DMS53 treated with DMSO at 0.1 percent for 48 hours (cell line): Measurements from ENCODE around the gene LPCAT2.

ENCODE experiments used
- DNase-seq: peaks from one replicate; lab custom pipeline; 2025; ENCODE audit not compliant: unreplicated experiment; lab: John Stamatoyannopoulos, UW

LPCAT2 gene

DNA sequence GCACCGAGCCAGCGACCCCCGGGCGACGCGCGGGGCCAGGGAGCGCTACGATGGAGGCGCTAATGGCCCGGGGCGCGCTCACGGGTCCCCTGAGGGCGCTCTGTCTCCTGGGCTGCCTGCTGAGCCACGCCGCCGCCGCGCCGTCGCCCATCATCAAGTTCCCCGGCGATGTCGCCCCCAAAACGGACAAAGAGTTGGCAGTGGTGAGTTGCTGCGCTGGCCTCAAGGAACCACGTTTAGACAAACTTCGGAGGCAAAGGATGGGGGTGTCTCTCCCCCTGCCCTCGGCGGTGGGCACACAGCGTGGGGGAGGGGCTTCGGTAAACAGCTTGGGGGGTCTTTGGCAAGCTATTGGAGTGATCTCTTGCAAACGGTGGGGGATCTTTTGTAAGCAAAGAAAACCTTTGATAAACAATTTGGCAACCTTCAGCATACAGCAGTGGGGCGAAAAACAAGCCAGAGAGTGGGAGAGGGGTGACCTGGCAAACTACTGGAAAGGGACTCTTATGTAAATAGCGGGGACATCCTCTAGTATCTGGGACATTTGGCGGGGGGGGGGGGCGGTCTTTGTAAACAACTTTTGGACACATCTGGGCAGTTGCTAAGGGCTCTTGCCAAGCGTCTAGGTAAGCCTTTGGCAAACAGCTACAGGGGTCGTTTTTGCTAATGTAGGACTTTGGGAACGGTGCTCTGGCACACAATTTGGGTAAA lies 29.3 kb upstream of the LPCAT2 start:
- no peak for DNase-seq

DNA sequence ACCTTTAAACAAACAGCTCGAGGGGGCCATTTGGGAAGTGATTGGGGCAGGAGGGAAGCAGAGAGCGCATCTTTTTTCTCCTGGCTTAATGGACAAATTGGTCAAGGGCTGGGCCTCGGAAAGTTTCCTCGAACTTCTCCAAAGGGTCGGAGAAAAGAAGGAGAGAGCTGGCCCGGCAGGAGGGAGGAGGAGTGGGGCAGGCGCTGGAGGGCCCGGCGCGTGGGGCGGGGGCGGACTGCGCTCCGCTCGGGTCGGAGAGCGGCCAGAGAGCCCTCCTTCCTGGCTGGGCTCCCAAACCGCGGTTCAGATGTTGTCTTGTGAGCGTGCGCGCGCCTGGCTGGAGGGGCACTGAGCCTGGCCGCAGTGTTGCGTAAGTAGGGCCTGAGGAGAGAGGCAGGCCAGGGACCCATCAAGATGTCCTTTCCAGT lies 28.6 kb upstream of the LPCAT2 start:
- no peak for DNase-seq

DNA sequence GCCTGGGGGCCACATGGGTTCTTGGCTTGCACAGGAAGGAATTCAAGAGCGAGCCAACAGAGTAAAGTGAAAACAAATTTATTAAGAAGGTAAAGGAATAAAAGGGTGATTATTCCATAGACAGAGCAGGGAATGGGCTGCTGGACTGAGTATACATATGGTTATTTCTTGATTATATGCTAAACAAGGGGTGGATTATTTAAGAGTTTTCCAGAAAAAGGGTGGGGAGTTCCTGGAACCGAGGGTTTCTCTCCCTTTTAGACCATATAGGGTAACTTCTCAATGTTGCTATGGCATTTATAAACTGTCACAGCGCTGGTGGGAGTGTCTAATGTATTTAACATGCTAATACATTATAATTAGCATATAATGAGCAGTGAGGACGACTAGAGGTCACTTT lies 27.8 kb upstream of the LPCAT2 start:
- DNase-seq: no peak

DNA sequence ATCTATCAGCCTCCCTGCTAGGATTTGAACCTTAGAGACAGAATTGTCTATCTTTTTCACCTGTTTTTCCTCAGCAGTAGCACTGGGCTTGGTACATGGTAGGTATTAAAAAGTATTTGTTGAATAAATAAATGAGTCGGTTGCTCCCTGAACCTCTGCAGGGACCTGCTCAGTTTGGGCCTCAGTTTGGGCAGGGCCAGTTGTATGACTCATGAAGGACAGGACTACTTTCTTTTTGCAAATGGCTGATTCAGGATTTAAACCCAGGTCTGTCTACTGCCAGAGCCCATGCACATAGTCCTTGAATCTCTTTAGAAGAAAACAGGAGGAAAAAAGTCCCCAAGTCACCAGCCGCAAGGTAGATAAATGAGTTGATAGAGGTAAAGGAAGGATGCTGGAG lies 26.8 kb upstream of the LPCAT2 start:
- no peak for DNase-seq

DNA sequence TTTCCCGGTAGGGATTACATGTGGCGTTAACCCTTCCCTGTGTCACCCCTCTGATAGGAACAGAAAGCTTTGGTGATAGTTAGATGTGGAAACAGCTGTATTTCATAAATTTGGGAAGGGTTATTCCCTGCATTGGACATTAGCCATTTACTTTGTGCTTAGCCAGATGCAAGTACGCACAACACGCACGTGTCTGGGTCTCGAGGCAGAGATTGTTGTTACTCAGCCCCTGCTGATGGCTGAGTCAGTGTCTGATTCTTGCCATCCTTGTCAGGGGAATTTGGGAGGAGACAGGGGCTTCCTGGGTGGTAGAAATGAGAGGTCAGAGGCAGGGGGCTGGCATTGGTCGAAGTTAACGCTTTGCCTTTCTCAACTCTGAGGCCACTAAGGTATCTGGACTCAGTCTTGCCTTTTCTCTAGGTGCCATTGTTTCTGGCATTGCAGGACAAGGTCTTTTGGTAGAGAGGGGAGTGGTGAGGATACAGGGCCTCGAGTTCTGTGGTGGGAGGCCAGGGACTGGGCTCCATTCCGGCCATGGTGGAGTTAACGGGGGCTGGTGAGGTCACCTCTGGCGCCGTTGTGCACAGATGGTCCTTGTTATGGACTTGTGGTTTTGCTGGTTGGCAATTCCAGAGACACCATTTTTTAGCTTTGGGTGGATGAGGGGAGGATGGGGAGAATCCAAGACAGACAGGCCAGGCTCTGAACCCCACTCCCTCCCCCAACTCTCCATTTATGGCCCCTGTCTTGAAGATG lies 21.6 kb upstream of the LPCAT2 start:
- DNase-seq: no peak

DNA sequence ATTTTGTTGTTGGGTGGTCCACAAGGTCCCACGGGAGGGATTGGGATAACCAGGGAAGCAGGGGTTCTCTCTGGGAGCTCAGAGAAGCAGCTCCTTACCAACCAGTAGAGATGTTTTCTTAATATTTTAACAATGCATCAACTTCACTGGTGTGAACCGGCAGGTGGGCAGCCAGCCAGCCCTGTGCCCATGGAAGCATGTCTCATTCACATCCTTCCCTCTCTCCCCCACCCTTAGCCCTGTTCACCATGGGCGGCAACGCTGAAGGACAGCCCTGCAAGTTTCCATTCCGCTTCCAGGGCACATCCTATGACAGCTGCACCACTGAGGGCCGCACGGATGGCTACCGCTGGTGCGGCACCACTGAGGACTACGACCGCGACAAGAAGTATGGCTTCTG lies 20.6 kb upstream of the LPCAT2 start:
- DNase-seq: no peak

DNA sequence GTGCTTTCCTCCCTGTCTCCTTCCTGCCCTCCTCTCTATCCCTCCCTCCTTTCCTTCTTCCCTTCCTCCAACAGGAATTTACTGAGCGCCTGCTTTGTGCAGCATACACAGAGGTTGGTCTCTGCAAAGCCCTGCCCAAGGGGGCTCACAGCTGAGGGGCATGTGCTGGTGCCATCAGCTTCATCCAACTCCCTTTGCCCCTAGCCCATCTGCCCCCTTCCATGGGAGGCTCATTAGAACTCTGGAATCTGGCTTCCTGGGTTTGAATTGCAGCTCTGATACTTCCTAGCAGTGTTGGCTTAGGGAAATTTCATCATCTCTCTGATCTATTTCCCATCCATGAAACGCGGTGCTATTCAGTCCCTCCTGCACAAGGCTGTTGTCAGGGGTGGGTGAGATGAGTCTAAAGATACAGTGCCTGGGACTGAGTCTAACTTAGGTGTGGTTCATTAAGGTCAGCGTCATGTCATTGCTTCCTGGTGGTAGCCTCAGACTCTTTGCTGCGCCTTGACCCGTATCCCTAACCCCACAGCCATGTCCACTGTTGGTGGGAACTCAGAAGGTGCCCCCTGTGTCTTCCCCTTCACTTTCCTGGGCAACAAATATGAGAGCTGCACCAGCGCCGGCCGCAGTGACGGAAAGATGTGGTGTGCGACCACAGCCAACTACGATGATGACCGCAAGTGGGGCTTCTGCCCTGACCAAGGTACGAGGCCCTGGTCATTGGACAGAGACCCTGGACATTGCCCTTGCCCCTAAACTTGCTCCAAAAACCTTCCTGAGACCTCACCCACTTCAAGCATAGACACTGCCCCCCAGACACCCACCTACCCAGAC lies 19.5 kb upstream of the LPCAT2 start:
- no peak for DNase-seq

DNA sequence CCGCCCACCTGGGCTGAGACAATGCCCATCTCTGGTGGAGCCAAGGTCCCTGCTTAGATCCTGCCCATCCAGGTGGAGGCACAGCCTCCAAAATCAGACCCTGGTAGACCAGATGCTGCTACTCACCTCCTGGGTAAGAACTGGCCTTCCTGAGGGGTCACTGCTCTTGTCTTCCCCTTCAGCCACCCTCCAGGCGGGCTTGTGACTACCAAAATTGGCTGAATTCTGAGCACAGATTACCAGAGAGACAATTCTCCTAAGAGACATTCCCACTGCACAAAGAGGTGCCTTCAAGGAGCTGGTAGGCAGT lies 19.0 kb upstream of the LPCAT2 start:
- DNase-seq: no peak

DNA sequence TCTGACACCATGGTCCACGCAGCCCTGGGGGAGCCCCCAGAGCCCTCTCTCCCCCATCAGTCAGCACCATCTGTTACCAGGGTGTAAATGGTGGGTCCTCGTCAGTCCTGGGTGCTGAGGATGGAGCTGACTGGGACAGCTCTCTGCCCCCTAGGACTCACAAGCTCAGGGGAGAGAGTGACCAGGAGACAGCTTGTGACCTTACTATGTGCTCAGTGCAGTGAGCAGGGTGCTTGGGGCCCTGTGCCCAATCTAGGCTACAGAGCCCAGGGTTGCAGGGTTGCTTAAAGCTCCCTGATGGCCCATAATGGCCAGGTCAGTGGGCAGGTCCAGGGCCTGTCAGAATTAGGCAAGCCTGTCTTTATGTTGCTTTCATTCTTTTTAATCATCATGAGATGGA lies 18.6 kb upstream of the LPCAT2 start:
- no peak for DNase-seq

DNA sequence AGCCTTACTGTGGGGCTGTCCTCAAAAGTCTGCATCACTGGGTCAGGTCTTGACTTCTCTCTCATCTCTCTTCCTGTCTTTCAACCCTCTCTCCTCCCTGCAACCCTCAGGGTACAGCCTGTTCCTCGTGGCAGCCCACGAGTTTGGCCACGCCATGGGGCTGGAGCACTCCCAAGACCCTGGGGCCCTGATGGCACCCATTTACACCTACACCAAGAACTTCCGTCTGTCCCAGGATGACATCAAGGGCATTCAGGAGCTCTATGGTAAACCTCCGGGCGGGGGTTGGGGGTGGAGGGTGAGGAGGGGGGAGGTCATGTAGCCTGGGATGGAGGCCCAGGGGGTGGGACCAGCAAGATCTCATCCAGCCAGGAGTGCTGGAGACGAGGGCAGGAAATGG lies 17.2 kb upstream of the LPCAT2 start:
- no peak for DNase-seq

DNA sequence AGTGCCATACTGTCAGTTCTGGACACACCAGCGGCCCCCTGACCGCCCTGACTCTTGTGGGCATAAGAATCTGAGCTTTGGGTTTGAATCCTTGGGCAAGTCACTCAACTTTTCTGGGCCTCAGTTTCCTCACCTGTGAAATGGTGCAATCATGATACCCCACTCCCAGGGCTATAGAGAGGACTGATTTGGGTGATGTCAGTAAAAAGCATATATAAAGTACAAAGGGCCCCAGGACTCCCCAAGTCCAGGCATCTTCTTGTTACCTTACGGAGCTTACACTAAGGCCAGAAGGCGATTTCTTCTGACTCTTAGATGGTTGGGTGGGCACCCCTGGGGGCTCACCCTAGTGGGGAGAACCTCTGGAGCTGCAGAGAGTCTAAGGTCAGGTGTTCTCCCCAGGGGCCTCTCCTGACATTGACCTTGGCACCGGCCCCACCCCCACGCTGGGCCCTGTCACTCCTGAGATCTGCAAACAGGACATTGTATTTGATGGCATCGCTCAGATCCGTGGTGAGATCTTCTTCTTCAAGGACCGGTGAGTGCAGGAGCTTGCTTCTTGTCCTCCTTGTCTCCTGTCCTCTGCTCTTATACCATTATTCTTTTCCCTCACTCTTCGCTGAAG lies 16.0 kb upstream of the LPCAT2 start:
- no peak for DNase-seq

DNA sequence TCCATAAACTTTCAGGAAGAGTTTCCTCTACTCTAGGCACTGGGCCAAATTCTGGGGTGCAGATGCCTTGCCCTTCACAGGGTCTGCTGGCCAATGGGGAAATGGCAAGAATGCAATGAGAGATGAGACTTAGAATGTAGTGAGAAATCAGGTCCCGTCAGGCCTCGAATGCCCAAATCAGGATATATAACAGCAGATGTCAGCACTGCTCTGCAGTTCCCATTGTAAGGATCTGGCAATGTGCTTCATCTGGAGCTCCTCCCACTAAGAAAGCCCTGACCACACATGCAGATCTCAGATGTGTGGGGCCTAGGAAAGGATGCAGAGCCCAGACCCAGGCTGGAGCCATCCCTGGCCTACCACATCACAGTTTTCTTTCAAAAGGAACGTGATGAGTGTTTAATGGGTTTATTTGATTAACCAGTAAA lies 13.9 kb upstream of the LPCAT2 start:
- DNase-seq: no peak

DNA sequence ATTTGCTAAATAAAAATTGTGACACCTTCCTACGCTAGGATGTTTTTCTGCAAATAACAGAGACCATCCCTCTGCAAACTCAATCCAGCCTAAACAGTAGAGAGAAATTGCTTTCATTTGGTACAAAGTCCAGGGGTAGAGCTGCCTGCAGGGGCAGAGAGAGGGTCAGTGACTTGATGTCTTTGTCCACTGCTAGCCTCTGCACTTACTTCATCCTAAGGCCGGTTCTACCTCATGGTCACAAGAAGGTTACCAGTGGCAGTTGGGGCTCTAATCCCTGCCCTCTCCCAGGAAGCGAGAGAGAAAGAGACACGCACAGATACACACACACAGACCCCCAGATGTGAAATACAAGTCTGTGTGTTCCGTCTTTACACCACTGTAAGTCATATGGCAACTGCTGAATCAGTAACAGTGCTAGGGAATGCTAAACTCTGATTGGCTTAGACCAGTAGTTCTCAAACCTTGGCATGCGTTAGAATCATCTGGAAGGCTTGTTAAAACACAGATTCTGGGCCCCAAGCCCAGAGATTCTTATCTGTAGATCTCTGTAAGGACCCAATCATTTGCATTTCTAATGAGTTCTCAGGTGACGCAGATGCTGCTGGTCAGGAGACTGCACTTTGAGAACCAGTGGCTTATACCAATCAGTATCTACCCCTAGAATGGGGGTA lies 13.1 kb upstream of the LPCAT2 start:
- no peak for DNase-seq

DNA sequence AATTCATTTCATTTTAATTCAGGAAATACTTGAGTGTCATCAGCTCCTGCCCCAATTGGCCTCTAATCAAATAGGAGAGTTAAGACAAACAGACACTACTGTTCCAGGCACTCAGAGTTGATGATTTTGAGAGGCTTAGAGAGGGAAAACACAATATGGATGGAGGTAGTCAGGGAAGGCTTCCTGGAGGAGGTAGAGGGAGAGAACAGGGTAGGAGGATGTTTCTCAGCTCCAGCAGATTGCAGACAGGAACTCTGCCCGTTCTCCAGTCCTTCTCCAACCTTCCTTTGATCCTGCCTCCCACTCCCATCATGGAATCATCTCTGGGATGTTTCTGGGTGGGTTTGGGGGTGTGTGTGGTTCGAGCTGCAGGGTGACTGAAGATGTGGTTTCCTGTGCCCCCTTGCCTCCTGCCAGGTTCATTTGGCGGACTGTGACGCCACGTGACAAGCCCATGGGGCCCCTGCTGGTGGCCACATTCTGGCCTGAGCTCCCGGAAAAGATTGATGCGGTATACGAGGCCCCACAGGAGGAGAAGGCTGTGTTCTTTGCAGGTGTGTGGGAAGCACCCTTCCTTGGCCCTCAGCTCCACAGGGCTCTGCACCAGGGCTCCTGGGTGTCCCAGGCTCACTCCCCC lies 12.2 kb upstream of the LPCAT2 start:
- DNase-seq: no peak

DNA sequence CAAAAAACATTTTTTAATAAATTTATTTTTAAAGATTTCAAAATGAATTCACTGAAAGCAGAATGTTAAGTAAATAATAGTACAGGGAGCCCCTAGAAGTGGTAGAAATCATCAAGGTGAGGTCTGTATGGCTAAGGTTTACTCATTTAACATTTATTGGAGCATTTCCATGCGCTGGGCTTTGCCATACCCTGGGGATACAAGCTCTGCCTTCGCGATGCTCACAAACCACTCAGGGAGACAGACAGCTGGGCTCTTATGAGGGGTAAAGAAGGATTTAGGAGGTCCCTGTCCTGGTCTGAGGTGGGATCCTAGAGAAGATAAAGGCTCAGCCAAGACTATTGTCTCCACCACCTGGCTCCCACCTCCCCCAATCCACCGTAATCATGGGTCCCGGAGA lies 11.3 kb upstream of the LPCAT2 start:
- DNase-seq: no peak

DNA sequence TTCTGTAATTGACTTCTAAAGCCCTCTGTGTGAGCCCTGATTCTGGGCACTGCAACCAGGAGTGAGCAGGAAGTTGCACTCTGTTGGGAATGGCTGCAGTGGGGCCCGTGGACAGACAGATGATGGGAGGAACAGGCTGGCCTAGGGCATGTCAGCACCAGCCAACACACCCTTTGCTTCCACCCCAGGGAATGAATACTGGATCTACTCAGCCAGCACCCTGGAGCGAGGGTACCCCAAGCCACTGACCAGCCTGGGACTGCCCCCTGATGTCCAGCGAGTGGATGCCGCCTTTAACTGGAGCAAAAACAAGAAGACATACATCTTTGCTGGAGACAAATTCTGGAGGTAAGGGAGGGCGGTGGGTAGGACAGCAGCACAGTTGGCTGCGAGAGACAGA lies 10.8 kb upstream of the LPCAT2 start:
- DNase-seq: no peak

DNA sequence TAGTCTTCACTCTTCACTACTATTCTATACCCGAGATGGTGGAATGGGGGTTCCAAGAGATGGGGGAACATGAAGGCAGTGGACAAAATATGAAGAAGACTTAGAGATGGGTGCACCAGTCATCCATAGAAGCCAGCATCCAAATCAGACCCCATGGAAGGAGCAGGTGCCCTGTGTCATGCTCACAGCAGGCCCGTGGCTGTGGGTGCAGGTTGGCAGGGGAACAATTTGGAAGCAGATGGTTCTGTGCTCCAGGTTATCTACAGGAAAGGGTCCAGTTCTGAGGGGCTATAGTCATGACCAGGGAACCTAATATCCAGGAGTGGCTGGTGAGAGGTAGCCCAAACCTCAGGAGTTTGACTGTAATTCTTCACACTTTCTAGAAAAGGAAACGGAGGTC lies 9.6 kb upstream of the LPCAT2 start:
- DNase-seq: no peak

DNA sequence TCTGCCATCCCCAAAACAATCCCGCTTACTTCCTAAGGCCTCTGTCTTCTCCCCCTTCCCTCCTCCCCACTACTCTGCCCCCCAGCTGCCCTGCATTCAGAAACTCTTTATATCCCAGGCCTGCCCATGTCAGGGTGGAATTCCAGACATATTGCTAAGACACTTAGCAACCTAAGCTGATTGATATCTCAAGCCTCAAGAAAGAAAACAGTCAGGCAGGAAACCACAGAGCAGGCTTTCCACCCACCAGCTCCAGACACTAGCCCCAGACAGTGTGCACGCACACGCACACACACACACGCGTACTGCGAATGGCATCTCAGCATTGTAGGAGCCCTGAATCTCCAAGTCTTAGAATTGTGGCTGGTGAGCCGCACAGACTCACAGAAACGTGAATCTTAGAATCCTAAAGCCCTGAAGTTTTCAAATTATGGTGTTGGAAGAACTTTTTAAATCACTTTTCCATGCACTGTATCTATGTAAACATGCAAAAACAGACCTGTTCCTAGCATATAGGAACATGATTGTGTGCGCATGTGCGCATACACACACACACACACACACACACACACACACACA lies 8.8 kb upstream of the LPCAT2 start:
- no peak for DNase-seq

DNA sequence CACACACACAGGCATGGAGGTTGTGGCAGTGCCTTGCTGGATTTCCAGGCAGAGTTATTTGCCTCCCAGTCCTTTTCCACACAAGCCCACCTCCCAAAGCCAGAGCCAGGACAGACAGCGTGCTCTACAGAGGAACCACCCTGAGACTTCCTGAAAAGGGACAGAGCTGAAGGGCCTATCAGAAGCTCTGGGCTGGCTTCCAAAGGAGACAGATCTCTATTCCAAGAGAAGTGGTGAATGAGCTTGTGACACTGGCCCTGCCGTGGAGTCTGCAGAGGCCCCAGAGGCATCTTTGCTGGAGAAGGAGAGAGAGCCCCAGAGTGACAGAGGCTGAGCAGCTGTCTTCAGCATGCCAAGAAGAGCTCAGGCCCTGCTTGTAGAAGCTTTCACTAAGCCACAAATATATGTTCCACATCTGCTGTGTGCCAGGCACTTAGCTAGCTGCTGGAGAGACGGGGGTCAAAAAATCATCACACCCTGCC lies 8.3 kb upstream of the LPCAT2 start:
- DNase-seq: no peak
